GM18861 (cell line): ENCODE data around the gene LIMS1.
A peak's percentile ranks its signal among the peaks of the same experiment; 100 is the strongest.
"Not testable (repeated sequence)": the region's sequence is repeated elsewhere in the genome, so short reads cannot be mapped to it uniquely, and the experiment has no call there.

Source experiments
- ATAC-seq: cut with Tn5 transposase; IDR thresholded peaks from one replicate; pipeline ENCODE4 v1.9.1; 2021; ENCODE audit not compliant: unreplicated experiment

The LIMS1 gene

GRCh38 chr2:108630567-108631405 is 96.5 kb downstream of the LIMS1 start:
- ATAC-seq, result no peak

- no peak for ATAC-seq
Measured at GRCh38 chr2:108632332-108633160, 98.3 kb downstream of the LIMS1 start.

- ATAC-seq, result no peak
Measured at GRCh38 chr2:108633409-108633808, 99.1 kb downstream of the LIMS1 start.

GRCh38 chr2:108634011-108634410 is 99.7 kb downstream of the LIMS1 start:
- no peak for ATAC-seq

- no peak for ATAC-seq
Measured at GRCh38 chr2:108634576-108635160, 100.4 kb downstream of the LIMS1 start.

- no peak for ATAC-seq
Measured at GRCh38 chr2:108635630-108636354, 101.5 kb downstream of the LIMS1 start.

GRCh38 chr2:108637304-108637669 is 103.0 kb downstream of the LIMS1 start:
- peak; percentile 39 for ATAC-seq

- ATAC-seq, result no peak
Measured at GRCh38 chr2:108640731-108641130, 106.5 kb downstream of the LIMS1 start.

GRCh38 chr2:108641756-108642155 is 107.5 kb downstream of the LIMS1 start:
- no peak for ATAC-seq

GRCh38 chr2:108643261-108643849 is 109.1 kb downstream of the LIMS1 start:
- ATAC-seq, result no peak

GRCh38 chr2:108643862-108644261 is 109.6 kb downstream of the LIMS1 start:
- ATAC-seq, result not testable (repeated sequence)

GRCh38 chr2:108644446-108644845 is 110.2 kb downstream of the LIMS1 start:
- not testable (repeated sequence) for ATAC-seq

GRCh38 chr2:108648796-108649195 is 114.5 kb downstream of the LIMS1 start:
- ATAC-seq, result not testable (repeated sequence)

- ATAC-seq, result not testable (repeated sequence)
Measured at GRCh38 chr2:108650465-108650864, 116.2 kb downstream of the LIMS1 start.

GRCh38 chr2:108651468-108651867 is 117.2 kb downstream of the LIMS1 start:
- ATAC-seq, result not testable (repeated sequence)

GRCh38 chr2:108652187-108652931 is 118.1 kb downstream of the LIMS1 start:
- peak; percentile 94 for ATAC-seq

GRCh38 chr2:108653425-108653824 is 119.2 kb downstream of the LIMS1 start:
- ATAC-seq, result not testable (repeated sequence)

GRCh38 chr2:108653849-108654248 is 119.6 kb downstream of the LIMS1 start:
- not testable (repeated sequence) for ATAC-seq

- not testable (repeated sequence) for ATAC-seq
Measured at GRCh38 chr2:108654521-108655125, 120.4 kb downstream of the LIMS1 start.
